Keratinocyte (primary cell): ENCODE data around the gene HEG1.

Source experiments
- EZH2 ChIP-seq: IDR thresholded peaks from one replicate; pipeline ENCODE4 v1.6.1; 2012; ENCODE audit warnings: inconsistent platforms, mild to moderate bottlenecking, low read length, moderate library complexity
- TF ChIP-seq, protein P1 (sequence below), 3 experiments: IDR thresholded peaks in 1 of 3; conservative IDR thresholded peaks in 1 of 3; optimal IDR thresholded peaks in 1 of 3; 2 replicates in 2 of 3; 3 replicates in 1 of 3; pipeline versions ENCODE3 to v1.5.1; 2011; ENCODE audit warnings: low read length in 3 of 3, mild to moderate bottlenecking in 3 of 3, moderate library complexity in 2 of 3, control low read depth in 1 of 3, inconsistent platforms in 1 of 3; ENCODE audit not compliant: insufficient read depth in 2 of 3; ENCODE audit errors: extremely low read depth in 1 of 3

DNA sequence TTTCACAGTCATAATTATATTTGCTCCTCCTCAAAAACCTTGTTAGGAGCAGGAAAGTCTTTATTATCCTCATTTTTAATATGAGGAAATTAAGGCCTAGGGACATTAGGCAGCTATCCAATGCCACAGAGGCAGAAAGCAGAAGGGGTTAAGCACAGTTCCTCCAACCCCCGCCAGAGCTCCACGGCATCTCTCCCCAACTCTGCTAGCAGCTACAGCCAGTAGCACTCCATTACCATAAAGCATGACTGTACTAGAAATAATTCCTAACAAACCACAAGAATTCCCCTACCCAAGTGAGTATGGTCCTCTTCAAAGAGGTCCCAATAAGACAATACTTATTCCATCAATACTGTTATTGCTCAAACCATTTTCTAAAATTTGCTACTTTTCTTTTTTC lies 9.8 kb downstream of the HEG1 start:
- TF ChIP-seq, protein P1, sequence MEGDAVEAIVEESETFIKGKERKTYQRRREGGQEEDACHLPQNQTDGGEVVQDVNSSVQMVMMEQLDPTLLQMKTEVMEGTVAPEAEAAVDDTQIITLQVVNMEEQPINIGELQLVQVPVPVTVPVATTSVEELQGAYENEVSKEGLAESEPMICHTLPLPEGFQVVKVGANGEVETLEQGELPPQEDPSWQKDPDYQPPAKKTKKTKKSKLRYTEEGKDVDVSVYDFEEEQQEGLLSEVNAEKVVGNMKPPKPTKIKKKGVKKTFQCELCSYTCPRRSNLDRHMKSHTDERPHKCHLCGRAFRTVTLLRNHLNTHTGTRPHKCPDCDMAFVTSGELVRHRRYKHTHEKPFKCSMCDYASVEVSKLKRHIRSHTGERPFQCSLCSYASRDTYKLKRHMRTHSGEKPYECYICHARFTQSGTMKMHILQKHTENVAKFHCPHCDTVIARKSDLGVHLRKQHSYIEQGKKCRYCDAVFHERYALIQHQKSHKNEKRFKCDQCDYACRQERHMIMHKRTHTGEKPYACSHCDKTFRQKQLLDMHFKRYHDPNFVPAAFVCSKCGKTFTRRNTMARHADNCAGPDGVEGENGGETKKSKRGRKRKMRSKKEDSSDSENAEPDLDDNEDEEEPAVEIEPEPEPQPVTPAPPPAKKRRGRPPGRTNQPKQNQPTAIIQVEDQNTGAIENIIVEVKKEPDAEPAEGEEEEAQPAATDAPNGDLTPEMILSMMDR (optimal IDR thresholded peaks at IDR 0.05 in 1 of 3, IDR thresholded peaks at IDR 0.05 in 1 of 3, conservative IDR thresholded peaks at IDR 0.05 in 1 of 3; ENCODE audit: extremely low read depth in 1 of 3, insufficient read depth in 2 of 3, low read length in 3 of 3): peak in 2 of 3 experiments; percentile 43 to 48
- TF ChIP-seq EZH2: no peak
